Natural killer cell (primary cell): Measurements from ENCODE around the gene CHST11. TPM values are rescaled to one million over a fixed set of nuclear protein-coding genes. Genes with fewer than 3 reads are reported as not detected.
A peak's percentile ranks its signal among the peaks of the same experiment; 100 is the strongest.

Experiments used
- ATAC-seq, 3 donors: fragments of 150-1000 bp in 2 of 3; fragments of 200-7000 bp in 1 of 3; cut with Tn5 transposase; 1 replicate in 1 of 3; 2 replicates in 2 of 3; pipeline ENCODE4 v1.10.0; 2021; ENCODE audit warnings: mild to moderate bottlenecking in 2 of 3, moderate library complexity in 2 of 3
- DNase-seq, 2 donors: peaks; one replicate each; pipeline versions ENCODE4 v3.0.0 to v3.0.0-alpha.2; 2013 to 2021; ENCODE audit warnings: mixed read lengths in 1 of 2
- H3K27ac ChIP-seq: one replicate; pipeline ENCODE4 v1.5.1; 2013; ENCODE audit warnings: mild to moderate bottlenecking, low read length
- H3K27me3 ChIP-seq: one replicate; pipeline ENCODE4 v1.6.1; 2013; ENCODE audit warnings: low read length; ENCODE audit not compliant: control insufficient read depth, insufficient read depth
- H3K36me3 ChIP-seq: one replicate; pipeline ENCODE4 v1.6.1; 2013; ENCODE audit warnings: low read length; ENCODE audit not compliant: control insufficient read depth, insufficient read depth
- H3K4me1 ChIP-seq: one replicate; pipeline ENCODE4 v1.6.1; 2013; ENCODE audit warnings: low read length; ENCODE audit not compliant: control insufficient read depth, insufficient read depth
- H3K4me3 ChIP-seq: one replicate; pipeline ENCODE4 v1.5.1; 2013; ENCODE audit warnings: low read length
- H3K9me3 ChIP-seq: one replicate; pipeline ENCODE4 v1.6.1; 2013; ENCODE audit warnings: low read length; ENCODE audit not compliant: control insufficient read depth, insufficient read depth
- H3K27ac Mint-ChIP-seq, 2 donors: one replicate each; pipeline ENCODE4 v1.8.0; 2022; ENCODE audit warnings: mild to moderate bottlenecking in 2 of 2, mixed read lengths in 2 of 2, moderate library complexity in 1 of 2
- H3K27me3 Mint-ChIP-seq, 2 donors: one replicate each; pipeline ENCODE4 v1.8.0; 2022; ENCODE audit warnings: low read depth in 2 of 2, mixed read lengths in 2 of 2
- H3K36me3 Mint-ChIP-seq: one replicate; pipeline ENCODE4 v1.8.0; 2022; ENCODE audit warnings: mixed read lengths
- H3K4me1 Mint-ChIP-seq, 2 donors: one replicate each; pipeline ENCODE4 v1.8.0; 2022; ENCODE audit warnings: mixed read lengths in 2 of 2
- H3K4me3 Mint-ChIP-seq: one replicate; pipeline ENCODE4 v1.8.0; 2022; ENCODE audit warnings: mild to moderate bottlenecking, moderate library complexity, mixed read lengths
- H3K9me3 Mint-ChIP-seq, 2 donors: one replicate each; pipeline ENCODE4 v1.8.0; 2022; ENCODE audit warnings: mixed read lengths in 2 of 2
- WGBS: methylation state at CpG from one replicate; pipeline ENCODE4 v1.1.7; 2013; ENCODE audit warnings: missing lambda C conversion rate; ENCODE audit not compliant: insufficient coverage; 5-methylcytosine and 5-hydroxymethylcytosine counted together
- intact Hi-C: fragments of 100-400 bp; cut with micrococcal nuclease; formaldehyde crosslinking; loops from one replicate; pipeline ENCODE4 v1.14.2; 2022
- total RNA-seq, 4 donors: library from RNA; stranded (reverse); fragments of 120-200 nt in 1 of 4; gene quantifications; one replicate each; pipeline versions ENCODE4 v1.2.3 to v1.2.4, GENCODE V29; 2013 to 2022
- TF ChIP-seq, protein P1 (sequence below): fragments of 200-600 bp; IDR thresholded peaks from one replicate; pipeline ENCODE4 v1.8.0; 2022; ENCODE audit warnings: antibody characterized with exemption

CHST11 gene
- total RNA-seq, 3 donors from 2014 or later (not counting 1 experiment from before 2014, with no cell fraction given) = 85.3 to 118 (median 96.1) TPM

DNA sequence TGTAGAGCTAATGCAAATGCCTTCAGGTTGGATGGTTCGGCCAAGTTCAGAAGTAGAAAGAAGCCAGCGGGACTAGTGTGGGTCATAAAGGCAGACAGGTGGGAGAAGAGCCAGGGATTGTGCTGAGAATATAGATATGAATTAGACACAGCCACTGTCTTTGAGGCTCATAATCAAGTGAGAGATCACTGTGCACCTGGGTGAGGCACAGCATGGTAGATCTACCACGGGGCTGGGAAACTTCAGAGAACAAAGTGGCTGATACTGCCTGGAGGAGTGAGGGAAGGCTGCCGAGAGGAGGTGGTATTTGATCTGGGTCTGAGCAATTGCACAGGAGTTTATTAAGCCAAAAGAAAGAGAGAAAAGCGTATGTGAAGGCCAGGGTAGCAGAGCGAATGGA, 40.6 kb upstream of the CHST11 start:
- ATAC-seq (no peak), DNase-seq (no peak)
- Histone ChIP-seq H3K36me3 (no peaks in the 10 kb centered on the region), H3K4me1 (no peaks in the 10 kb centered on the region), H3K27me3 (no peaks in the 10 kb centered on the region), H3K4me3 (no peak overlapping the region), H3K27ac (no peak overlapping the region), H3K9me3 (no peaks in the 10 kb centered on the region)
- TF ChIP-seq, protein P1, sequence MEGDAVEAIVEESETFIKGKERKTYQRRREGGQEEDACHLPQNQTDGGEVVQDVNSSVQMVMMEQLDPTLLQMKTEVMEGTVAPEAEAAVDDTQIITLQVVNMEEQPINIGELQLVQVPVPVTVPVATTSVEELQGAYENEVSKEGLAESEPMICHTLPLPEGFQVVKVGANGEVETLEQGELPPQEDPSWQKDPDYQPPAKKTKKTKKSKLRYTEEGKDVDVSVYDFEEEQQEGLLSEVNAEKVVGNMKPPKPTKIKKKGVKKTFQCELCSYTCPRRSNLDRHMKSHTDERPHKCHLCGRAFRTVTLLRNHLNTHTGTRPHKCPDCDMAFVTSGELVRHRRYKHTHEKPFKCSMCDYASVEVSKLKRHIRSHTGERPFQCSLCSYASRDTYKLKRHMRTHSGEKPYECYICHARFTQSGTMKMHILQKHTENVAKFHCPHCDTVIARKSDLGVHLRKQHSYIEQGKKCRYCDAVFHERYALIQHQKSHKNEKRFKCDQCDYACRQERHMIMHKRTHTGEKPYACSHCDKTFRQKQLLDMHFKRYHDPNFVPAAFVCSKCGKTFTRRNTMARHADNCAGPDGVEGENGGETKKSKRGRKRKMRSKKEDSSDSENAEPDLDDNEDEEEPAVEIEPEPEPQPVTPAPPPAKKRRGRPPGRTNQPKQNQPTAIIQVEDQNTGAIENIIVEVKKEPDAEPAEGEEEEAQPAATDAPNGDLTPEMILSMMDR = no peak
- peaks cover 3% of the 10 kb centered on the region in 2 donors for H3K4me1 Mint-ChIP-seq
- no peaks in the 10 kb centered on the region for H3K9me3 Mint-ChIP-seq
- intact Hi-C loops = no loop called here
- WGBS = 87% methylated on average over 6 of the region's 6 CpGs
- H3K27me3 Mint-ChIP-seq = peaks cover 0 to 7% of the 10 kb centered on the region in 2 donors
- no peaks in the 10 kb centered on the region for H3K36me3 Mint-ChIP-seq
- H3K4me3 Mint-ChIP-seq = no peak overlapping the region
- H3K27ac Mint-ChIP-seq = no peak overlapping the region

DNA sequence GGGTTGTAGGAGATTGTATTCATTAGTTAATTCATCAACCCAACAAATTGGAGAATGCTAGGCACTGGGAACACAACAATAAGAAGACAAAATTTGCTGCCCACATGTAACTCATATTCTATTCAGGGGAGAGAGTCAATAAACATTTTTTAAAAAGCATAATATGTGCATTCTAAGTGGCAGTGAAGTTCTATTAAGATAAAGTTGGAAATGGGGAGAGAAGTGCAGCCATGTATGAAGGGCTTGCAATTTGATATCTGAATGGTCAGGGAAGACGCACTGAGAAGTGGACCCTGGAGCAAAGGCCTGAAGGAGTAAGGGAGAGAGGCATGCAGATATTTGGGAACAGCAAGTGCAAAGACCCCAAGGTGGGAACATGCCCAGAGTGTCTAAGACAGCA, 40.2 kb upstream of the CHST11 start:
- 0% methylated on average over 1 of the region's 1 CpG for WGBS
- no peak overlapping the region for H3K27ac ChIP-seq
- peaks cover 5 to 6% of the 10 kb centered on the region in 2 donors for H3K4me1 Mint-ChIP-seq
- H3K36me3 ChIP-seq = no peaks in the 10 kb centered on the region
- TF ChIP-seq, protein P1 = no peak
- H3K27ac Mint-ChIP-seq = no peak overlapping the region
- H3K27me3 ChIP-seq = no peaks in the 10 kb centered on the region
- no peak overlapping the region for H3K4me3 Mint-ChIP-seq
- H3K4me3 ChIP-seq = no peak overlapping the region
- no peaks in the 10 kb centered on the region for H3K9me3 Mint-ChIP-seq
- no peaks in the 10 kb centered on the region for H3K9me3 ChIP-seq
- H3K36me3 Mint-ChIP-seq = no peaks in the 10 kb centered on the region
- intact Hi-C loops = no loop called here
- H3K27me3 Mint-ChIP-seq = peaks cover 0 to 6% of the 10 kb centered on the region in 2 donors
- H3K4me1 ChIP-seq = no peaks in the 10 kb centered on the region
- no peak for ATAC-seq
- no peak for DNase-seq

DNA sequence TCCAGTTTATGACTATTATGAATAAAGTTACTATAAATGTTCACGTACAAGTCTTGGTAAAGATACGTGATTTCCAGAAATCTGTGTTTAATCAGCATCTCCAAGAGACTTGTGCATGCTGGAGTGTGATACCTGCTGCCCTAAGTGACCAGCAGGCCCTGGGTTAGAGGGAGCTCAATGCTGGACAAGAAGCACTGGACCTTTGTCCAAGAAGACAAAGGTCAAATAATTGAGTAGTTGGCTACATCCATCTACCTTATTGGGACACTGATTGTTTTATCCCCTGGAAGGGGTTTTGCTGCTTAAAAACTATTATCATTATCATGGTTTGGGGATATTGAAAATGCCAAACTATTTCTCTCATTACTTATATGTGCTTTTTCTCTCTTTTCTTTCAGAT, 37.0 kb upstream of the CHST11 start:
- Mint-ChIP-seq H3K36me3 (no peaks in the 10 kb centered on the region), H3K27me3 (peaks cover 6 to 14% of the 10 kb centered on the region in 2 donors), H3K27ac (no peak overlapping the region), H3K4me1 (peaks cover 5 to 6% of the 10 kb centered on the region in 2 donors), H3K9me3 (no peaks in the 10 kb centered on the region), H3K4me3 (no peak overlapping the region)
- H3K9me3 ChIP-seq = no peaks in the 10 kb centered on the region
- no peaks in the 10 kb centered on the region for H3K36me3 ChIP-seq
- TF ChIP-seq, protein P1 = no peak
- H3K4me3 ChIP-seq = no peak overlapping the region
- ATAC-seq = no peak
- no peaks in the 10 kb centered on the region for H3K4me1 ChIP-seq
- no peak for DNase-seq
- intact Hi-C loops = no loop called here
- H3K27ac ChIP-seq = no peak overlapping the region
- H3K27me3 ChIP-seq = no peaks in the 10 kb centered on the region
- 100% methylated on average over 2 of the region's 2 CpGs for WGBS

DNA sequence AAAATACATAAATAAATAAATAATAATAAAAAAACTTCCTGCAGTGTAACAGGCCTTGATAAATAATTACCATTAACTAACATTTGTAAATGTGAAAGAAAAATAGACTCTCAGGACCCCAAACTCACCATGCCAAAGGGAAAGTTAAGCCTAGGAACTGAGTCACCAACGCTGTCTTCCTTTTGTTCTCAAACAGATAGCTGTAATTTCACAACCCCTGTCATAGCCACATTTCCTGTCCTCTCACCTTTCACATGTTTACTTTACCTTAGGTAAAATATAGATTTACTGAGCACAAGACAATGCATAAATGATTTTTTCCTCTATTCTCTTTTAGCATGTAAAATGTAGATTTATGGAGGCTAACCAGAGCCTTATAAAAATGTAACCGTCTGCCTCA, 35.9 kb upstream of the CHST11 start:
- H3K4me1 Mint-ChIP-seq = peaks cover 5 to 6% of the 10 kb centered on the region in 2 donors
- no peak overlapping the region for H3K4me3 ChIP-seq
- H3K27ac ChIP-seq = no peak overlapping the region
- intact Hi-C loops = no loop called here
- no peaks in the 10 kb centered on the region for H3K9me3 ChIP-seq
- peak in 1 of 3 donors; percentile 50 for ATAC-seq
- no peaks in the 10 kb centered on the region for H3K36me3 ChIP-seq
- H3K36me3 Mint-ChIP-seq = no peaks in the 10 kb centered on the region
- no peak overlapping the region for H3K27ac Mint-ChIP-seq
- H3K27me3 Mint-ChIP-seq = peaks cover 6 to 15% of the 10 kb centered on the region in 2 donors
- DNase-seq = peak in 1 of 2 donors; percentile 12
- TF ChIP-seq, protein P1 = no peak
- WGBS = 63% methylated on average over 2 of the region's 2 CpGs
- no peaks in the 10 kb centered on the region for H3K4me1 ChIP-seq
- H3K9me3 Mint-ChIP-seq = no peaks in the 10 kb centered on the region
- no peak overlapping the region for H3K4me3 Mint-ChIP-seq
- H3K27me3 ChIP-seq = no peaks in the 10 kb centered on the region
